CD4-positive, alpha-beta T cell treated with Interferon gamma for 1 hour (primary cell): ENCODE measurements around the gene KRT1.
"Not testable (repeated sequence)": the region's sequence is repeated elsewhere in the genome, so short reads cannot be mapped to it uniquely, and the experiment has no call there.

Experiments
- DNase-seq: peaks from one replicate; pipeline ENCODE4 v3.0.0-alpha.2; 2020

The KRT1 gene

GRCh38 chr12:52680363-52680762 lies at the start of gene KRT1:
Gene KRT1 (minus strand): TSS chr12:52680407. CDS start chr12:52680348, 59 bp downstream.
- DNase-seq = no peak

DNA sequence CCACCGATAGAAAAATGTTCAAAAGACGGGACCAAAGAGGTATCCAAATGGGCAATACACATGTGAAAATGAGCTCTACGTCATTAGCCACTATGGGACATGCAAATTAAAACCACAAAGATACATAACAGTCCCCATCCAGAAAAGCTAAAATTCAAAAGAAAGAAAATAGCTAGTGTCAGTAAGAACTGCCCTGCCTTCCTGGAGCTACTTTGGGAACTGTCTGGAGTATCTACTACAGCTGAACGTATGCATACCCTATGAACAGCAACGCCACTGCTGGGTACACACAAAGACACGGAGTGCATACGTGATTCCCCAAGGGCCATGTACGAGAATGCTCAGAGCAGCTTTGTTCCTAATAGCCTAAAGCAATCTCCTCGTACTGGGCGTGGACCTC lies 48.9 kb upstream of the KRT1 start:
- DNase-seq = no peak

DNA sequence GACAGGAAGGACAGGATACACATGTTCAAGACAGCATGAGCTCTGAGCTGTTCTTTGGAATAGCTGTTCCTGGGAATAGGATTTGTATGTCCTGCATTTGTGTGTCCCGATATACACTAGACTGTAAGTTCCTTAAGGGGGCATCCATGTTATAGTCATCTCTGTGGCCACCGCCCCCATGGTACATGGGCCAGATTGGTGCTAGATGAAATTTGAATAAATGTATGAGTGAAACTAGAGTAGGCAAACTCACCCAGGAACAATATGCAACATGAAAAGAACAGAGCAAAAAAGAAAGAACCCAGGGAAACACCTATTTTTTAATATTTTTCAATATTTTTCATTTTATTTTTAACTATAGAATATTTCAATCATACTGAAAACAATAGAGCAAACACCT lies 48.2 kb upstream of the KRT1 start:
- DNase-seq = no peak

GRCh38 chr12:52727037-52727436 lies 46.8 kb upstream of the KRT1 start:
- DNase-seq = no peak

DNA sequence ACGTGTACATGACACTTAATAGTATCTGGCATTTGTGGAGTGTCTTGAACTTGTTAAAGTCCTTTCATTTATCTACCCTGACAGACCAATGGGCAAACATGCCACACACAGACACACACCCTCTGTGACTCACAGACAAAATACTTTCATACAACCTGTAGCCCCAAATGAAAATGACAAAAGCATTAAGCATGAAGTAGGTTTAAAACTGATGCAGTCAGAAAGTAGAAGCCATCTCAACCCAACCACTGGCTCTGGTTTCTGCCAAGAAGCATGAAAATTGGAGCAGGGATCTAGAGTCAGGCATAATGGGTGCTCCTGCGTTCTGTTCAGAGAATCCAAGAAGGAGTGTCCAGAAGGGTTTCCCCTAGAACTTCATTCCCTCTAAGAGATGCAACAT lies 46.2 kb upstream of the KRT1 start:
- DNase-seq = no peak

- no peak for DNase-seq
Observed at GRCh38 chr12:52724384-52724783, 44.2 kb upstream of the KRT1 start.

DNA sequence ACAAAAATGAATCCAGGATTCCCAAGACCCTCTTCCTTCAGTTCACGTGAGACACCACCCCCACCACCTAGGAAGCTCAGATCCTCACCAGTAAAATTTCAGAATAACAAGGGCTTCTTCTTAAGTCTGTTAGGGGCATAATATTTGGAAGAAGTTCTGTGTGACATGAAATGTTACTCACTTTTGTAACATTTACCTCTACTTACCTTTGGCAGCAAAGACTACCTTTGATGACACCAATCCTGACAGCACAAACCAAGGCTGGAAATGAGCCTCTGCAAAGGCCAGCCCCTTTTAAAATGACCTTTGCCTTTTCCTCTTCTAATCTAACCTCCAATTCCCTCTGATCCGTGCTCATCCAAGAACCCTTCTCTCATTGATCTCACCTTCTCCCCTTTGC lies 42.5 kb upstream of the KRT1 start:
- DNase-seq = no peak

- no peak for DNase-seq
Observed at GRCh38 chr12:52721838-52722470, 41.7 kb upstream of the KRT1 start.

- DNase-seq = no peak
Observed at GRCh38 chr12:52720365-52720886, 40.2 kb upstream of the KRT1 start.

DNA sequence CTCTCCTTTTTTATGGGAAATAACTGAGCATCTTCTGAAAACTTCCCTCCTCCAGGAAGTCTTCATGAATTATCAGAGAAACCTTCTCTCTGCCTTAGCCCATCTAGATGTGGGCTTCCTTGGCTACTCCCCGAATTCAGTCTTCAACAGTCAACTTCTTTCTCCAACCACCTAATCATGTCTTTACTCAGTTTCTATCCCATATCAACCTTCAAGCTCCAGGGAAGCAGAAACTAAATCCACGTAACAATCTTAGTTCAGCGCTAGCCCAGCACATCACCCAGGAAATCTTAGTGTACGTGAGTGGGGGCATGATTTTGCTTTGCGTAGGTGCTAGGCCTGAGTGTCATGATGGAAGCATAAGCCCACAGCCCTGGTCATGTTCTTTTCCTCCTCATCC lies 35.9 kb upstream of the KRT1 start:
- no peak for DNase-seq

DNA sequence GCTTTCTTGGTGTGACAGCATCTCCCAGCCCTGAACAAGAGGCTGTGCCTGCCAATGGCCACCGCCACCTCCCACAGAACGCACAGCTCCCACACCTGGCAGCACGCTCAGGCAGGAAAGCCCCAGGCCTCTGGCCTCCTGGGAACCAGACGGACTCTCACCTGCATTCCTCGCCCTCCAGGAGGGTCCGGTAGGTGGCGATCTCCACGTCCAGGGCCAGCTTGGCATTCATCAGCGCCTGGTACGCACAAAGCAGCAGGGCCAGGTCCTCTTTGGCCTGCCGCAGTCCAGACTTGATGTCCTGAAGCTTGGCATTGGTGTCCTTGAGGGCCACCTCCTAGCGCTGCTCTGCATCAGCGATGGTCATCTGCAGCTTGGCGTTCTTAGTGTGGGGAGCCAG lies 35.2 kb upstream of the KRT1 start:
- DNase-seq = no peak

DNA sequence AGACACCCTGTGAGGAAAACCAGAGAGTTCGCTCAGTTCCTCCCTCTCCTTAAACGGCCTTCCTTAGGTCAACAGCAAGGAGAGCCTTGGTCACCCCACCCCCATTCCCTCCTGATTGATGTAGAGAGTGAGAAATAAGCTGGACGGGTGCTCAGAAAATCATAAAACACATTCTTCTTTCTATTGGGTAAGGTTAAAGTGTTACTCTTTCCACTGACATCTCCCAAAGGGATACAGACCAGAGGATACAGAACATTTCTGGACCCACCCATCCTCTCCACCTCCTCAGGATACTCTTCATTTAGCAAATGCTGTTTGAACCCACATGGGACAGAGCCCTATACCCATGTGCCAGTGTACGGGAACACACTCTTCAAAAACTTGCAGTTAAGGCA lies 34.7 kb upstream of the KRT1 start:
- no peak for DNase-seq

GRCh38 chr12:52713960-52714886 lies 34.0 kb upstream of the KRT1 start:
- no peak for DNase-seq

GRCh38 chr12:52712122-52712521 lies 31.9 kb upstream of the KRT1 start:
- DNase-seq = not testable (repeated sequence)

DNA sequence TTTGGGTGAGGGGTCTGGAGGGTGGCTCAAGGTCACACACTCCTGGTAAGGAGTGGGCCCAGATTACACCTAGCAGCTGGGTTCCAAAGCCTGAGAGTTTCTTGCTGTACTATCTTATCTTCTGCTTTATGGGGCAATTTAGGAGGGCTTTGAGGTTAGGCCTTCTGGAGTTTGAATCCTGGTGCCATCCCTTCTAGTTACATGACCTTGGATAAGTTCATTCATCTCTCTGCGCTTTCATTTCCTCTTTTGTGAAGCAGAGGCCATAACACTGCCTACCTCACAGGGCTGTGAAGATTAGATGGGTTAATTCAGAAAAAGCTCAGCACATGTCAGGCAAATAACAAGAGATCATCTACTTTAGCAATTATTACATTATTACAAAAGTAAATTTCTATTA lies 30.5 kb upstream of the KRT1 start:
- no peak for DNase-seq

DNA sequence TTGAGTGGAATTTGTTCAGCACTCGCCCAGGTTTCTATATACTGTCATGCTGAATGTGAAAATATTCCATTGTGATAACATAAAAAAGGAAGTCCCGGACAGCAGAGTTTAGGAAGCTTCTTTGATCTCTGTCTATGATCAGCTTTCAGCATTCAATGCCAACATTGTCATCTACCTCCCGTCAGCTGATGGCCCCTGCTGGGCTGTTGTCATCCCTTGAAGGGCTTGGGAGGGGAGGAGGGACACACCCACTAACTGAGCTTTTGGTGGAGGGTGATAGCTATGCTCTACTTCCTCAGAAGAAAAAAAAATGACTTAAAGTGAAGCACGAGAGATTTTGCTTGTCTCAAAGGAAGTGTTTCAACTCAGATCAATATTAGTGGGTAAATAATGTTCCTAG lies 27.8 kb upstream of the KRT1 start:
- no peak for DNase-seq

DNA sequence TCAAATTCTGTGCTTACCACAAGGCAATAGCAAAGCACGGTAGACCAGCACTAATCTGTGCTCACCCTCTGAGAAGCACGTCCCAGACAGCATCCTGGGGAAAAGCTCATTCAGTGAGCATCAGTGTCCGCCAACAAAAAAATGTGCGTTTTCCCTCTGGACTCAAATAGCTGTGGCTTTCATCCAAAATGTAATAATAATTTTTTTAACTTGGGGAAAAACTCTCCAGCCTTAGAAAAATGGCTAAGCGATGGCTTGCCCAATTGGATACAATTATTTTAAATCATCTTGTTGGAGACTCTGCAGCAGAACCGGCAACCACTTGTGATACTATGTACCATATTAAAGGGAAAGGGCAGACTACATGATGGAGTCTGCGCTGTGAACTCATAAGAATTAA lies 24.3 kb upstream of the KRT1 start:
- DNase-seq = no peak

GRCh38 chr12:52703878-52704277 lies 23.7 kb upstream of the KRT1 start:
- DNase-seq = no peak

DNA sequence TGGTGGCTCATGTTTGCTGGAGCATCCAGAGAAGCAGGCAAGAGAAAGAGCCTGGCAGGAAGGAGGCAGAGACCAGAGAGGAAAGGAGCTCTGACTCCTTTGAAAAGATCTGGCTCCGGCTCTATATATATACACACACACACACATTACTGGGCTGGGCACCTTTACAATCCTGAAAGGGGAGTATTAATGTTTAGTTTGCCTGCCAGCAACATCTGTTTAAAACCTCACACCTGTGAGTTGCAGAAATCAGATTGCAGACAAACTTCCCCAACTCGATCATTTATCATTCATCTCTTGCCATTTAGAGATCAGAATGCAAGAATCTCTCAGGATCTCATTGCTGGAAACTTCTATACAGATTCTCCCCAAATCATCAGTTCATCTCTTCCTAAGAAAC lies 23.2 kb upstream of the KRT1 start, which contains the start of gene KRT77:
Gene KRT77 (minus strand): TSS at position 101 of the 400 bp plus-strand sequence. CDS start 90 bp downstream, at position 11.
- DNase-seq = no peak

DNA sequence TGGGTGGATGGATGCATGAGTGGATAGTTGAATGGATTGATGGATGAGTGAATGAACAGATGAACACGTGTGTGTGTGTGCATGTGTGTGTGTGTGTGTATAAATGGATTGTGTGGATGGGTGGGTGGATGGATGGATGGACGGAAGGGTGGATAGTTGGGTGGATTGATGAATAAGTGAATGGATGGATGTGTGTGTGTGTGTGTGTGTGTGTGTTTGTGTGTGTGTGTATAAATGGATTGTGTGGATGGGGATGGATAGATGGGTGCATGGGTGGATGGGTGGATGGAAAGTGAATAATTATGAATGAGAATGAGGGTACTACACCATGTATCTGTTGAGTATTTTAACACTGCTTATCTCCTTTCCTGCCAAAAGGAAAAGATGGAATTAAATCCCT lies 22.1 kb upstream of the KRT1 start:
- no peak for DNase-seq

GRCh38 chr12:52701281-52701680 lies 21.1 kb upstream of the KRT1 start:
- no peak for DNase-seq

GRCh38 chr12:52699960-52700359 lies 19.8 kb upstream of the KRT1 start:
- no peak for DNase-seq

- DNase-seq = no peak
Observed at GRCh38 chr12:52699373-52699772, 19.2 kb upstream of the KRT1 start.
